ENCODE results near the gene ADAMTS6. TPM values are rescaled to one million over a fixed set of nuclear protein-coding genes. Genes with fewer than 3 reads are reported as not detected.
A peak's percentile ranks its signal among the peaks of the same experiment; 100 is the strongest.

Gene ADAMTS6
- total RNA-seq, 2 donors from 2014 or later: 0.46 to 1.3 TPM

- no peak for DNase-seq
- intact Hi-C loops (cut with DNase I, micrococcal nuclease): no loop called here
- ATAC-seq: no peak
Measured at GRCh38 chr5:65128226-65128625, 353.5 kb downstream of the ADAMTS6 start.

GRCh38 chr5:65127161-65127901, 354.4 kb downstream of the ADAMTS6 start:
- ATAC-seq (no peak), DNase-seq (no peak)
- intact Hi-C loops (cut with DNase I, micrococcal nuclease): no loop called here

- no peak for DNase-seq
- intact Hi-C loops (cut with DNase I, micrococcal nuclease): no loop called here
Measured at GRCh38 chr5:65126542-65127069, 355.1 kb downstream of the ADAMTS6 start.

GRCh38 chr5:65125591-65126541, 355.9 kb downstream of the ADAMTS6 start:
- DNase-seq (no peak), ATAC-seq (no peak)
- intact Hi-C loops (cut with DNase I, micrococcal nuclease): no loop called here

More at GRCh38 chr5:65126542-65127069, 355.1 kb downstream of the ADAMTS6 start:
- no peak for ATAC-seq

GRCh38 chr5:65121880-65122436, 359.8 kb downstream of the ADAMTS6 start:
- ATAC-seq (no peak), DNase-seq (no peak)
- intact Hi-C loops (cut with DNase I, micrococcal nuclease): no loop called here

GRCh38 chr5:65120371-65120967, 361.3 kb downstream of the ADAMTS6 start:
- intact Hi-C loops (cut with DNase I, micrococcal nuclease): no loop called here
- DNase-seq (no peak), ATAC-seq (no peak)

DNA sequence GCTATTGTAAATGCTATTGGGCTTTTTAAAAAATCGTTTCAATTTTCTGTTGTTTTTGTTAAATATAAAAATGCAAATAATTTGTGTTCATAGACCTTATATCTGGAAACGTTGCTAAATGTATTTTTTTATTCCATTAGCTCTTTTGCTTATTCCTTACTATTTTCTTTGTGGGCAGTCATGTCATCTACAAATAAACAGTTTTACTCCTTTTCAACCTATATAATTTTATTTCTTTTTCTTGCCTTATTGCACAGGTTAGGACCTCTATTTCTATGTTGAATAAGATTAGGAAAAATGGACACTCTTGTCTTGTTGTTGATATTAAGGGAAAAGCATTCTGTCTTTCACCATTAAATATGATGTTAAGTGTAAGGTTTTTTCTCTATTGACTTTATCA, 364.2 kb downstream of the ADAMTS6 start:
- intact Hi-C loops (cut with DNase I, micrococcal nuclease): loop anchor here in 1 of 2 donors (10.0 kb wide), 1 partner anchor 123 kb away; no protein-coding TSS in a partner anchor
- DNase-seq (no peak), ATAC-seq (no peak)

DNA sequence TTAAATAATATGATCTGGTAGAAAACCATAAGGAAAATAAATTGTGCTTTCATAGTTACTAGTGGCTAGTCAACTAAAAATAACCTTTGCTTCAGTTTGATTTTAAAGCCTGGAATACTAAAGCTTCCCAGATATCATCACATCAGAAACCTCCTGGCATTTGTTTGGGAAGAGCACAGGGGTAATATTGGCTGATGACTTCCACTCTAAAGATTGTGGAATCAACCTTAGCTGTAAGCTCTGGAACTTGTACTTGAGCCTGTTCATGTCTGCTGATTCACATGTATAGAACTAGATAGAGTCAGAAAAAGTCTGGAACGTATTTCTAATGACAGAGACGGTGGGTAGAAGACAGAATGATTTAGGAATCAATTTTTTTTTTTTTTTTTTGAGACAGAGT, 367.9 kb downstream of the ADAMTS6 start:
- intact Hi-C loops (cut with DNase I, micrococcal nuclease): loop anchor here in 1 of 2 donors (10.0 kb wide), 1 partner anchor 119 kb away; no protein-coding TSS in a partner anchor
- ATAC-seq (no peak), DNase-seq (no peak)

GRCh38 chr5:65111961-65112658, 369.6 kb downstream of the ADAMTS6 start:
- no peak for DNase-seq
- intact Hi-C loops (cut with DNase I, micrococcal nuclease): loop anchor here in 1 of 2 donors (10.0 kb wide), 1 partner anchor 117 kb away; no protein-coding TSS in a partner anchor
- no peak for ATAC-seq

DNA sequence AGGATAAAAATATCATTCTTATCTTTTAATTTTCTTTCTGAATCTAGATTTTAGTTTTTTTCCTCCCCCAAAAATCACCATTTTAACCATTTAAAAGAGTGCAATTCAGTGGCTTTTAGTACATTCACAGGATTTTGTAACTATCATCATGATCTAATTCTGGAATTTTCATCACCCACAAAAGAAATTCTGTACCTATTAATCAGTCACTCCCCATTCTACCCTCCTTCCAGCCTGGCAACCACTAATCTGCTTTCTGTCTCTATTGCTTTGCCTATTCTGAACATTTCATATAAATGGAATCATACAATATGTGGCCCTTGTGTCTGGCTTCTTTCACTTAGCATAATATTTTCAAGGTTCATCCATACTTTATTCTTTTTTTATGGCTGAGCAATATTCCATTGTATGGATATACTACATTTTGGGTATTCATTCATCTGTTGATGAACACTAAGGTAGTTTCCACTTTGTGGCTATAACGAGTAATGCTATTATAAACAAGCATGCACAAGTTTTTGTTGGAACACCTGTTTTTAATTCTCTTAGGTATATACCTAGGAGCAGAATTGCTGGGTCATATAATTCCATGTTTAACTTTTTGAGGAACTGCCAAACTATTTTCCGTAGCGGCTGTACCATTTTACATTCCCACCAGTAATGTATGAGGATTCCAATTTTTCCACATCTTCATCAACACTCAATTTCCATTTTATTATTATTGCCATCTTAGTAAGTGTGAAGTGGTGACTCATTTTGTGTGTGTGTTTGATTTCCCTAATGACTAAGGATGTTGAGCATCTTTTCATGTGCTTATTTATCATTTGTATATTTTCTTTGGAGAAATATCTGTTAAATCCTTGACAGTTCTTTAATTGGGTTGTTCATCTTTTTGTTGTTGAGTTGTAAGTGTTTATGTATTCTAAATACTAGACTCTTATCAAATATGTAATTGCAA, 372.7 kb downstream of the ADAMTS6 start:
- intact Hi-C loops (cut with DNase I, micrococcal nuclease): no loop called here
- DNase-seq: no peak
- no peak for ATAC-seq

DNA sequence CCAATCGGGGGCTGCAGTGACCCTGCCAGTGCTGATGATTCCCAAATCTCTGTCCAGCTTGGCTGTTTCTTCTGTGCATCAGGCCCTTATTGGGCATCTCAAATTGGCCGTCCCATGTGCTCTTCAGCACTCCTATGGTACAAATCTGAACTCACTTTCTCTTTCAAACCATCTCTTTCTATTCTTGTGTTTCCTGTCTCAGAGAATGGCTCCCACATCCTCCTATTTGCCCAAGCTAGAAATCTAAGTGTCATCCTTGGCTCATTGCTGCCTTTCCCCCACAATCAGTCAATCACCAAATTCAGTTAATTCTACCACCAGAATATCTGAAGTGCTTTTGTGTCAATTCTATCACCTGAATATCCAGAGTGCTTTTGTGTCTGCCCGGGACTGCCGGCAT, 376.4 kb downstream of the ADAMTS6 start:
- DNase-seq (no peak), ATAC-seq (no peak)
- intact Hi-C loops (cut with DNase I, micrococcal nuclease): no loop called here

GRCh38 chr5:65104831-65105230, 376.9 kb downstream of the ADAMTS6 start:
- intact Hi-C loops (cut with DNase I, micrococcal nuclease): loop anchor here in 1 of 2 donors (5.0 kb wide), 1 partner anchor 377 kb away; the partner anchor contains the start of gene ADAMTS6
- ATAC-seq: no peak

GRCh38 chr5:65103756-65104440, 377.8 kb downstream of the ADAMTS6 start:
- intact Hi-C loops (cut with DNase I, micrococcal nuclease): loop anchor here in 1 of 2 donors (5.0 kb wide), 1 partner anchor 378 kb away; the partner anchor contains the start of gene ADAMTS6
- no peak for ATAC-seq
- no peak for DNase-seq

More at GRCh38 chr5:65104831-65105230, 376.9 kb downstream of the ADAMTS6 start:
- DNase-seq: no peak

GRCh38 chr5:65102976-65103711, 378.6 kb downstream of the ADAMTS6 start:
- DNase-seq (peak; percentile 53 to 72), ATAC-seq (peak; percentile 87)
- intact Hi-C loops (cut with DNase I, micrococcal nuclease): loop anchor here in 1 of 2 donors (5.0 kb wide), 1 partner anchor 379 kb away; the partner anchor contains the start of gene ADAMTS6

DNA sequence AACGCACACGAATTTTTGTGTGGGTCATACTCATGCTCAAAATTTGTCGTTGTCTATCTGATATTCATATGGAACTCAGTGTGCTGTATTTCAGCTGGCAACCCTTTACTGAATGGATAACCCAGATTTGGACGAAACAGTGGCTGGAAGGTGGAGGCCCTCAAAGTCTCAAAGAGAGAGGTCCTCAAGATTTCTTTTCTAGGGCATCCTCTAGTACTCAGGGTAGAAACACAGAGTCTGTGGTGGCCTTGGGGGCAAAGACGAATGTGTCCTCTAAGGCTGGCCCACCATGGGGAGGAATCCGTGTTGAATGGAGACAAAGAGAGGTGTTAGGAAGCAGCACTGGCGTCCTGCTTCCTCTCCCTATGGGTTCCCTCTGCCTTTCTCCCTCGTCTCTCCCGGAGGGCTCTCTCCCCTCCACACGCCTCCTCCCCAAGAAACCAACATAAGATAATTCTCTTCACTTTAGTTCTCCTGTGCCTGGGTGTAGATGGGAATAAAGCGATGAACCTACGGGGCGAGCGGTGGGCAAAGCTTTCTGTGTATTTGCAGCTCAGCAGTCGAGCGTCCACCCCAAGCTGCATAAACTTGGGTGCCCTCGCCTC, 379.2 kb downstream of the ADAMTS6 start:
- ATAC-seq (peak; percentile 28), DNase-seq (peak in 1 of 2 donors; percentile 16)
- intact Hi-C loops (cut with DNase I, micrococcal nuclease): loop anchor here in 1 of 2 donors (5.0 kb wide), 1 partner anchor 380 kb away; the partner anchor contains the start of gene ADAMTS6
